ENCODE measurements around the gene RELN.

- TF ChIP-seq, protein P1, sequence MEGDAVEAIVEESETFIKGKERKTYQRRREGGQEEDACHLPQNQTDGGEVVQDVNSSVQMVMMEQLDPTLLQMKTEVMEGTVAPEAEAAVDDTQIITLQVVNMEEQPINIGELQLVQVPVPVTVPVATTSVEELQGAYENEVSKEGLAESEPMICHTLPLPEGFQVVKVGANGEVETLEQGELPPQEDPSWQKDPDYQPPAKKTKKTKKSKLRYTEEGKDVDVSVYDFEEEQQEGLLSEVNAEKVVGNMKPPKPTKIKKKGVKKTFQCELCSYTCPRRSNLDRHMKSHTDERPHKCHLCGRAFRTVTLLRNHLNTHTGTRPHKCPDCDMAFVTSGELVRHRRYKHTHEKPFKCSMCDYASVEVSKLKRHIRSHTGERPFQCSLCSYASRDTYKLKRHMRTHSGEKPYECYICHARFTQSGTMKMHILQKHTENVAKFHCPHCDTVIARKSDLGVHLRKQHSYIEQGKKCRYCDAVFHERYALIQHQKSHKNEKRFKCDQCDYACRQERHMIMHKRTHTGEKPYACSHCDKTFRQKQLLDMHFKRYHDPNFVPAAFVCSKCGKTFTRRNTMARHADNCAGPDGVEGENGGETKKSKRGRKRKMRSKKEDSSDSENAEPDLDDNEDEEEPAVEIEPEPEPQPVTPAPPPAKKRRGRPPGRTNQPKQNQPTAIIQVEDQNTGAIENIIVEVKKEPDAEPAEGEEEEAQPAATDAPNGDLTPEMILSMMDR (tag by site-specific recombination; IDR thresholded peaks at IDR 0.05) = no peak
- TF ChIP-seq IKZF3 (tag by site-specific recombination; IDR thresholded peaks at IDR 0.05) (no peak), ZBTB21 (tag by site-specific recombination; IDR thresholded peaks at IDR 0.05) (no peak), ZNF24 (tag by site-specific recombination; IDR thresholded peaks at IDR 0.05) (no peak), ZNF571 (tag by site-specific recombination; IDR thresholded peaks at IDR 0.05) (no peak), YY1 (tag by site-specific recombination; IDR thresholded peaks at IDR 0.05) (no peak), ZNF239 (tag by site-specific recombination; IDR thresholded peaks at IDR 0.05) (no peak)
These were observed 323.1 kb downstream of the RELN start for GRCh38 chr7:103666326-103666725.

Data from HEK293 (cell line).